Neuronal stem cell (in vitro differentiated cells): Measurements from ENCODE around the gene GON4L.

ENCODE experiments used
- DNase-seq: peaks from one replicate; pipeline ENCODE4 v3.0.0-alpha.2; 2013; ENCODE audit warnings: low spot score
- H2AFZ ChIP-seq: one replicate; pipeline ENCODE4 v1.6.1; 2013; ENCODE audit warnings: mild to moderate bottlenecking, low read length, inconsistent platforms
- H2AK5ac ChIP-seq: 2 replicates; pipeline ENCODE4 v1.6.1; 2013; ENCODE audit warnings: low read depth, mild to moderate bottlenecking, inconsistent platforms, low read length, moderate library complexity, mixed read lengths
- H2BK120ac ChIP-seq: 2 replicates; pipeline ENCODE4 v1.6.1; 2013; ENCODE audit warnings: low read depth, mild to moderate bottlenecking, inconsistent platforms, low read length, moderate library complexity, mixed read lengths
- H2BK12ac ChIP-seq: one replicate; pipeline ENCODE4 v1.6.1; 2013; ENCODE audit warnings: low read length, inconsistent platforms
- H2BK15ac ChIP-seq: 2 replicates; pipeline ENCODE4 v1.6.1; 2013; ENCODE audit warnings: mild to moderate bottlenecking, low read length, inconsistent platforms, mixed read lengths
- H2BK5ac ChIP-seq: one replicate; pipeline ENCODE4 v1.6.1; 2013; ENCODE audit warnings: inconsistent platforms, mild to moderate bottlenecking, low read length, moderate library complexity
- H3K14ac ChIP-seq: one replicate; pipeline ENCODE4 v1.6.1; 2013; ENCODE audit warnings: low read length, inconsistent platforms
- H3K18ac ChIP-seq: 2 replicates; pipeline ENCODE4 v1.6.1; 2013; ENCODE audit warnings: low read length, inconsistent platforms
- H3K23ac ChIP-seq: 2 replicates; pipeline ENCODE4 v1.6.1; 2013; ENCODE audit warnings: low read depth, mild to moderate bottlenecking, mixed read lengths, low read length, inconsistent platforms; ENCODE audit not compliant: poor library complexity
- H3K27ac ChIP-seq: replicated peaks from 3 replicates; pipeline ENCODE4 v1.5.1; 2013; ENCODE audit warnings: low read length, inconsistent platforms
- H3K27me3 ChIP-seq, 3 experiments: 2 replicates each; pipeline ENCODE4 v1.6.1; 2013; ENCODE audit warnings: low read length in 3 of 3, mild to moderate bottlenecking in 2 of 3, inconsistent platforms in 1 of 3, low read depth in 1 of 3, mixed read lengths in 1 of 3, moderate library complexity in 1 of 3; ENCODE audit not compliant: control insufficient read depth in 3 of 3, insufficient read depth in 3 of 3
- H3K36me3 ChIP-seq, 2 donors: replicated peaks in 1 of 2; 2 replicates each; pipeline ENCODE4 v1.6.1; 2013; ENCODE audit warnings: low read length in 2 of 2; ENCODE audit not compliant: control insufficient read depth in 2 of 2, insufficient read depth in 2 of 2
- H3K4ac ChIP-seq: 2 replicates; pipeline ENCODE4 v1.6.1; 2013; ENCODE audit warnings: inconsistent platforms, mild to moderate bottlenecking, low read length, moderate library complexity
- H3K4me1 ChIP-seq, 2 donors: 1 replicate in 1 of 2; 2 replicates in 1 of 2; pipeline ENCODE4 v1.6.1; 2013; ENCODE audit warnings: low read length in 2 of 2, low read depth in 1 of 2; ENCODE audit not compliant: control insufficient read depth in 2 of 2, insufficient read depth in 1 of 2
- H3K4me2 ChIP-seq: one replicate; pipeline ENCODE4 v1.6.1; 2013; ENCODE audit warnings: mild to moderate bottlenecking, low read length, inconsistent platforms; ENCODE audit not compliant: insufficient read depth, poor library complexity, severe bottlenecking
- H3K4me3 ChIP-seq, 2 donors: 2 replicates each; pipeline ENCODE4 v1.5.1; 2013; ENCODE audit warnings: low read length in 2 of 2, mild to moderate bottlenecking in 2 of 2, inconsistent platforms in 1 of 2, moderate library complexity in 1 of 2
- H3K79me1 ChIP-seq: one replicate; pipeline ENCODE4 v1.6.1; 2013; ENCODE audit warnings: low read depth, mild to moderate bottlenecking, inconsistent platforms, low read length, moderate library complexity
- H3K9ac ChIP-seq: one replicate; pipeline ENCODE4 v1.6.1; 2013; ENCODE audit warnings: mild to moderate bottlenecking, low read depth, low read length, inconsistent platforms; ENCODE audit not compliant: poor library complexity
- H3K9me3 ChIP-seq, 2 donors: replicated peaks in 1 of 2; 2 replicates each; pipeline versions ENCODE3 to v1.6.1; 2013; ENCODE audit warnings: low read length in 2 of 2, mild to moderate bottlenecking in 2 of 2, inconsistent platforms in 1 of 2, low read depth in 1 of 2, mixed read lengths in 1 of 2, moderate library complexity in 1 of 2; ENCODE audit not compliant: control insufficient read depth in 2 of 2, insufficient read depth in 1 of 2
- H4K8ac ChIP-seq: one replicate; pipeline ENCODE4 v1.6.1; 2013; ENCODE audit warnings: low read depth, mild to moderate bottlenecking, inconsistent platforms, low read length, moderate library complexity
- H4K91ac ChIP-seq: one replicate; pipeline ENCODE4 v1.6.1; 2013; ENCODE audit warnings: low read length, low read depth, mild to moderate bottlenecking, inconsistent platforms; ENCODE audit not compliant: poor library complexity
- WGBS, 2 donors: extraction: QIAGEN DNeasy Blood & Tissue Kit; methylation state at CpG; one replicate each; pipeline ENCODE4 v1.1.7; 2013; ENCODE audit warnings: missing lambda C conversion rate in 2 of 2, mixed read lengths in 1 of 2; ENCODE audit not compliant: insufficient read length in 2 of 2, insufficient replicate concordance in 1 of 2; ENCODE audit errors: extremely low coverage in 2 of 2; 5-methylcytosine and 5-hydroxymethylcytosine counted together

Gene GON4L

GRCh38 chr1:155864393-155864792, 7.4 kb upstream of the GON4L start:
- H2AFZ ChIP-seq, result no peak overlapping the region
- no peak overlapping the region for H2BK15ac ChIP-seq
- H3K27ac ChIP-seq, result no peak overlapping the region
- H3K79me1 ChIP-seq, result peaks cover 2% of the 10 kb centered on the region
- no peak overlapping the region for H3K9ac ChIP-seq
- DNase-seq, result no peak
- no peak overlapping the region for H3K23ac ChIP-seq
- H4K91ac ChIP-seq, result no peak overlapping the region
- H3K4me1 ChIP-seq, result peaks cover 3% of the 10 kb centered on the region in 2 donors
- no peak overlapping the region for H3K14ac ChIP-seq
- no peak overlapping the region for H3K18ac ChIP-seq
- H2AK5ac ChIP-seq, result no peak overlapping the region
- H3K36me3 ChIP-seq, result peaks cover 8 to 36% of the 10 kb centered on the region in 2 donors
- H3K9me3 ChIP-seq, result no peaks in the 10 kb centered on the region
- H3K4ac ChIP-seq, result no peak overlapping the region
- H2BK5ac ChIP-seq, result no peak overlapping the region
- no peak overlapping the region for H3K4me3 ChIP-seq
- no peaks in the 10 kb centered on the region for H3K27me3 ChIP-seq
- no peak overlapping the region for H2BK120ac ChIP-seq
- no peak overlapping the region for H3K4me2 ChIP-seq
- no peak overlapping the region for H4K8ac ChIP-seq
- no peak overlapping the region for H2BK12ac ChIP-seq

DNA sequence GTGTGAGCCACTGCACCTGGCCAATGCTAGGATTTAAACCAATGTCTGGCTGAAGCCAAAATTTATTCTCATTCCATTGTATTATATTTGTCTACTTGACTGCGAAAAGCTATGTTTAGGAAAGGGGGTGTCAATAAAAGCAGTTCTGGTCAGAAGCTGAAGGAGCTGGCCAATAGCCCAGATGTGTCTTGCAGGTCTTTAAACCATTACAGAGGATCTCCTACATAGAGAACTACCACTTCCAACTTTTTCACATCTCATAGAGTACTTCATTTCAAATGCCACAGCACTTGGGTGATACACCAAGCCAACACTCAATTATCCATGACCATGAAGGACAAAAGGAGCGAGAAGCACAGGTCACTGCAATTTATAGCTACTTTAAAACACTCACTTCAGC, 4.9 kb upstream of the GON4L start:
- no peak overlapping the region for H2BK120ac ChIP-seq
- no peak overlapping the region for H3K23ac ChIP-seq
- no peak overlapping the region for H3K14ac ChIP-seq
- no peak overlapping the region for H3K27ac ChIP-seq
- H3K4me1 ChIP-seq, result peaks cover 3 to 6% of the 10 kb centered on the region in 2 donors
- H3K9ac ChIP-seq, result no peak overlapping the region
- H3K27me3 ChIP-seq, result no peaks in the 10 kb centered on the region
- H3K4ac ChIP-seq, result no peak overlapping the region
- H3K4me3 ChIP-seq, result no peak overlapping the region
- peaks cover under 1% of the 10 kb centered on the region for H3K79me1 ChIP-seq
- no peak overlapping the region for H2AK5ac ChIP-seq
- no peak overlapping the region for H3K18ac ChIP-seq
- H2BK15ac ChIP-seq, result no peak overlapping the region
- no peak overlapping the region for H4K91ac ChIP-seq
- no peak overlapping the region for H4K8ac ChIP-seq
- no peak overlapping the region for H2BK5ac ChIP-seq
- no CpG with 5 or more reads among the region's 2 CpGs for WGBS, 2 donors
- DNase-seq, result no peak
- no peaks in the 10 kb centered on the region for H3K9me3 ChIP-seq
- H2BK12ac ChIP-seq, result no peak overlapping the region
- H3K36me3 ChIP-seq, result peaks cover 0 to 15% of the 10 kb centered on the region in 2 donors
- no peak overlapping the region for H2AFZ ChIP-seq
- no peak overlapping the region for H3K4me2 ChIP-seq

DNA sequence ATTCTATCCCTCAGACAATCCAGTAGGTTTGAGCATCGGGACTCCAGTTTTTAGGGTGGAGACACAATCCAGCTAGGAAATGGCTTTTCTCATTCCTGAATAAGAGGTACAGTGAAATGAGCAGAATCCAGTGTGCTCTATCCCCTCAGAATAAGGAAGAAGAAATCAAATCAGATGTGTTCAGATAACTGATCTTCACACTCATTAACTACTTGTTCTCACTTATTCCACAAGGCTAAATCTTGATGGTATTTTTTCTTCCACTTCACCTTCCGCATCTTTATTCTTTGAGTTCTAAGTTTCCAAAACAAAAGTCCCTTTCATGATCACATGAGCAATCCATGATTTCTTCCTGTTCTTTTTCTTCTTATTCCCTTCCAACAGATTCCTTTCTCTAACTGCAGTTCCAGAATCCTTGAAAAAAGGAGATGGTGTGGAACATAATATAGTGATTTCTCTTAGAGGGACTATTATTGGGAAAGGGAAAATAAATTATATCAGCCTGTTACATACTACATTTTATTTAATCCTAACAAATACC, 4.0 kb upstream of the GON4L start:
- Histone ChIP-seq H2BK5ac (no peak overlapping the region), H4K8ac (no peak overlapping the region), H3K79me1 (peaks cover 5% of the 10 kb centered on the region), H3K27ac (peak overlapping the region; percentile 55), H3K4ac (no peak overlapping the region), H3K36me3 (peaks cover 0 to 10% of the 10 kb centered on the region in 2 donors), H3K9me3 (no peaks in the 10 kb centered on the region), H3K18ac (no peak overlapping the region), H2BK15ac (no peak overlapping the region), H3K27me3 (no peaks in the 10 kb centered on the region), H2BK12ac (no peak overlapping the region), H3K4me2 (no peak overlapping the region), H3K4me1 (peaks cover 6 to 8% of the 10 kb centered on the region in 2 donors), H3K4me3 (peak overlapping the region in 1 of 2 donors; percentile 57), H2AFZ (peak overlapping the region; percentile 84), H3K23ac (no peak overlapping the region), H2BK120ac (no peak overlapping the region), H4K91ac (no peak overlapping the region), H3K9ac (no peak overlapping the region), H3K14ac (no peak overlapping the region), H2AK5ac (no peak overlapping the region)
- no peak for DNase-seq
- no CpG with 5 or more reads among the region's 2 CpGs for WGBS, 2 donors

DNA sequence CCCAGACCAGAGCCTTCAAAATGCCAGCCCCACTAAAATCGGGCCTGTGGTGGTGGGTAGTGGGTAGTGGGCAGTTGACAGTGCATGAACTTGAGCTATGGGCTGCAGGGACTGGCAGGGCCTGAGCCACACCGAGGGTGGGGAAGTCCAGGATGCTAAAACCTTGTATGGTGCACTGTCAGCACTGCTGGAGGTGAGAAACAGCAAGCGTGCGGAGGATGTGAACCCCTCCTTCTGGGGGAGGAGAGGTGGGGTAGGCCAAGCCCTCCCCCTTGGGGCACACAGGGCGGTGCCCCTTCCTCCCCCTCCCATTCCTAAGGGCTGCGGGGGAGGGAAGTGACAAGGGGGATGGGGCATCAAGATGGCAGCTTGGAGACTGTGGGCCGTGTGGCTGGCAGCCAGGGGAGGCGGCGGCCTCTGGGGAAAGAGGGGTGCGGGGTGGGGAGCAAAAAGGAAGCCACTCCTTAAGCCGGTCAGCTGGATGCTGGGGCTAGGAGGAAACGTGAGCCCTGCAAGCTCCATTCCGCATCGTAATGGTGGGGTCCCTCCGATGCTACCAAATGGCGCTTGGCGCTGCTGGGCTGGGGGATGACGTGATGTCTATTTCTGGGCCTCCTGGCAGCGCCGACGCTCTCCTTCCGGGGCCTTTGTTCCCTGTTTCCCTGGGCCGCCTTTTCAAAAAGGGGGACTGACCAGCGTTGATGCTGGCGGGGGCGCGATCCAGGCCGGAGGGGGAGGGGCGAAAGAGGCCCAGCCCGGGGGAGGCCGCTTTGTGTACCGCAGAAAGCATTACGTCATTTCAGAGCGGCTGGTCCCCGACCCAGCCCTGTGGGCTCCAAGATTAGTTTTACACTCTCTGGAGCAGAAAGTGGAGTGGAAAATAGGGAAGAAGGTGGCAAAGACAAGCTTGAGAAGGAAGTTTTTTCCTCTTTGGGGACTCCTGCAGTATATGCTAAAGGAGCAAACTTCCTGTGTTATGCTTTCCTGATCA, 3.2 kb upstream of the GON4L start:
- WGBS, 2 donors, result no CpG with 5 or more reads among the region's 35 CpGs
- H3K9me3 ChIP-seq, result no peaks in the 10 kb centered on the region
- H3K36me3 ChIP-seq, result peaks cover 2 to 13% of the 10 kb centered on the region in 2 donors
- peaks cover 6 to 10% of the 10 kb centered on the region in 2 donors for H3K4me1 ChIP-seq
- peak overlapping the region; percentile 68 for H3K9ac ChIP-seq
- H2BK5ac ChIP-seq, result peak overlapping the region; percentile 72
- no peak overlapping the region for H4K8ac ChIP-seq
- peak overlapping the region; percentile 86 for H3K18ac ChIP-seq
- DNase-seq, result peak; percentile 88
- H3K14ac ChIP-seq, result peak overlapping the region; percentile 49
- peak overlapping the region; percentile 84 for H2AFZ ChIP-seq
- H4K91ac ChIP-seq, result no peak overlapping the region
- H2BK15ac ChIP-seq, result no peak overlapping the region
- peak overlapping the region; percentile 57 to 82 for H3K4me3 ChIP-seq
- peak overlapping the region; percentile 87 for H2AK5ac ChIP-seq
- peak overlapping the region; percentile 28 for H2BK12ac ChIP-seq
- H3K27me3 ChIP-seq, result no peaks in the 10 kb centered on the region
- peak overlapping the region; percentile 65 for H3K4me2 ChIP-seq
- peak overlapping the region; percentile 37 for H3K23ac ChIP-seq
- H3K79me1 ChIP-seq, result peaks cover 6% of the 10 kb centered on the region
- H3K27ac ChIP-seq, result peak overlapping the region; percentile 84
- H2BK120ac ChIP-seq, result no peak overlapping the region
- H3K4ac ChIP-seq, result peak overlapping the region; percentile 47
